Breast epithelium (tissue), 3 donors: ENCODE results near the gene RNF125.

Experiments used
- CTCF ChIP-seq, 3 donors: fragments of 450-650 bp; IDR thresholded peaks; one replicate each; pipeline ENCODE4 v1.5.1; 2016 to 2017; ENCODE audit warnings: antibody characterized with exemption in 3 of 3, mild to moderate bottlenecking in 3 of 3, moderate library complexity in 3 of 3
- POLR2A ChIP-seq: fragments of 450-650 bp; IDR thresholded peaks from one replicate; pipeline ENCODE4 v1.6.1; 2016; ENCODE audit warnings: antibody characterized with exemption, mild to moderate bottlenecking, moderate library complexity
- POLR2AphosphoS5 ChIP-seq, 3 donors: sonication (generic); formaldehyde crosslinking; IDR thresholded peaks; one replicate each; pipeline ENCODE4 v1.6.1; 2017; ENCODE audit warnings: antibody characterized with exemption in 3 of 3

- TF ChIP-seq CTCF (IDR thresholded peaks at IDR 0.05) (no peak), POLR2A (no peak), POLR2AphosphoS5 (IDR thresholded peaks at IDR 0.05) (no peak)
Measured at GRCh38 chr18:32122039-32122438, 103.4 kb downstream of the RNF125 start.
